ENCODE measurements around the gene ACOT7.
"Not testable (repeated sequence)": the region's sequence is repeated elsewhere in the genome, so short reads cannot be mapped to it uniquely, and the experiment has no call there.

Gene ACOT7

GRCh38 chr1:6336776-6337622 is 56.6 kb downstream of the ACOT7 start:
- DNase-seq: no peak

- no peak for DNase-seq
Observed at GRCh38 chr1:6334261-6334993, 59.1 kb downstream of the ACOT7 start.

- no peak for DNase-seq
Observed at GRCh38 chr1:6332821-6333220, 60.7 kb downstream of the ACOT7 start.

GRCh38 chr1:6331543-6332273 is 61.9 kb downstream of the ACOT7 start:
- DNase-seq: no peak

- DNase-seq: no peak
Observed at GRCh38 chr1:6330410-6330911, 63.1 kb downstream of the ACOT7 start.

GRCh38 chr1:6329851-6330250 is 63.7 kb downstream of the ACOT7 start:
- DNase-seq: no peak

- no peak for DNase-seq
Observed at GRCh38 chr1:6329396-6329795, 64.2 kb downstream of the ACOT7 start.

- no peak for DNase-seq
Observed at GRCh38 chr1:6328696-6329095, 64.9 kb downstream of the ACOT7 start.

- no peak for DNase-seq
Observed at GRCh38 chr1:6328091-6328490, 65.5 kb downstream of the ACOT7 start.

- no peak for DNase-seq
Observed at GRCh38 chr1:6325482-6325881, 68.1 kb downstream of the ACOT7 start.

GRCh38 chr1:6322161-6322560 is 71.4 kb downstream of the ACOT7 start:
- no peak for DNase-seq

- peak; percentile 61 for DNase-seq
Observed at GRCh38 chr1:6321205-6321604, 72.4 kb downstream of the ACOT7 start.

GRCh38 chr1:6317098-6317760 is 76.3 kb downstream of the ACOT7 start:
- peak; percentile 83 for DNase-seq

- DNase-seq: no peak
Observed at GRCh38 chr1:6316240-6317097, 77.1 kb downstream of the ACOT7 start.

- DNase-seq: no peak
Observed at GRCh38 chr1:6314503-6314902, 79.1 kb downstream of the ACOT7 start.

- peak; percentile 80 for DNase-seq
Observed at GRCh38 chr1:6313393-6314200, 80.0 kb downstream of the ACOT7 start.

- DNase-seq: no peak
Observed at GRCh38 chr1:6310116-6310848, 83.3 kb downstream of the ACOT7 start.

- DNase-seq: no peak
Observed at GRCh38 chr1:6309564-6309963, 84.0 kb downstream of the ACOT7 start.

- no peak for DNase-seq
Observed at GRCh38 chr1:6308449-6308848, 85.1 kb downstream of the ACOT7 start.

GRCh38 chr1:6307682-6308081 is 85.9 kb downstream of the ACOT7 start:
- DNase-seq: not testable (repeated sequence)
